Epithelial cell of esophagus (primary cell): ENCODE measurements around the gene WIZ.
A peak's percentile ranks its signal among the peaks of the same experiment; 100 is the strongest.

Experiments used
- DNase-seq: peaks from one replicate; pipeline ENCODE4 v3.0.0; 2010; ENCODE audit warnings: low read depth
- H3K4me3 ChIP-seq: 2 replicates; pipeline ENCODE4 v1.5.1; 2011; ENCODE audit warnings: mild to moderate bottlenecking, low read length, control low read depth
- CTCF ChIP-seq: IDR thresholded peaks from 2 replicates; pipeline ENCODE4 v1.5.1; 2011; ENCODE audit warnings: low read depth, mild to moderate bottlenecking, low read length, control low read depth, inconsistent platforms; ENCODE audit not compliant: insufficient read depth; ENCODE audit errors: missing control alignments

Gene WIZ

GRCh38 chr19:15452111-15453047 is 2.6 kb upstream of the WIZ start:
- DNase-seq = peak; percentile 77
- peak overlapping the region; percentile 28 for H3K4me3 ChIP-seq
- TF ChIP-seq CTCF = no peak

- no peak for TF ChIP-seq CTCF
- no peak for DNase-seq
- no peak overlapping the region for H3K4me3 ChIP-seq
These were observed 753 bp upstream of the WIZ start for GRCh38 chr19:15450528-15450890.

GRCh38 chr19:15448778-15449619 is 757 bp downstream of the WIZ start:
- TF ChIP-seq CTCF = no peak
- no peak for DNase-seq
- peak overlapping the region; percentile 51 for H3K4me3 ChIP-seq

- no peak overlapping the region for H3K4me3 ChIP-seq
- TF ChIP-seq CTCF = no peak
- DNase-seq = no peak
These were observed 1.5 kb downstream of the WIZ start for GRCh38 chr19:15448044-15448777.

- TF ChIP-seq CTCF = no peak
- no peak overlapping the region for H3K4me3 ChIP-seq
- DNase-seq = no peak
These were observed 2.7 kb downstream of the WIZ start for GRCh38 chr19:15447057-15447456.

GRCh38 chr19:15445807-15446376 is 3.9 kb downstream of the WIZ start:
- TF ChIP-seq CTCF = no peak
- no peak overlapping the region for H3K4me3 ChIP-seq
- DNase-seq = no peak
